Thyroid gland (tissue), 4 donors: Measurements from ENCODE around the gene CYTH1. TPM values are rescaled to one million over a fixed set of nuclear protein-coding genes. Genes with fewer than 3 reads are reported as not detected.

Experiments
- DNase-seq, 2 donors: peaks; one replicate each; pipeline ENCODE4 v3.0.0-alpha.2; 2019
- H3K27ac ChIP-seq, 3 donors: fragments of 200-600 bp; sonication (generic); 1 replicate in 2 of 3; 2 replicates in 1 of 3; pipeline ENCODE4 v1.5.1; 2016 to 2019; ENCODE audit warnings: mild to moderate bottlenecking in 1 of 3, moderate library complexity in 1 of 3
- H3K27me3 ChIP-seq: fragments of 200-600 bp; sonication (generic); one replicate; pipeline ENCODE4 v1.5.1; 2019
- H3K36me3 ChIP-seq, 2 donors: fragments of 200-600 bp; sonication (generic); one replicate each; pipeline ENCODE4 v1.5.1; 2016 to 2019
- H3K4me1 ChIP-seq, 2 donors: fragments of 200-600 bp; sonication (generic); one replicate each; pipeline ENCODE4 v1.5.1; 2017 to 2019
- H3K4me3 ChIP-seq, 3 donors: fragments of 200-600 bp; sonication (generic); replicated peaks in 1 of 3; 1 replicate in 2 of 3; 2 replicates in 1 of 3; pipeline ENCODE4 v1.5.1; 2016; ENCODE audit warnings: mild to moderate bottlenecking in 1 of 3
- H3K9me3 ChIP-seq: fragments of 200-600 bp; sonication (generic); one replicate; pipeline ENCODE4 v1.5.1; 2017
- CTCF ChIP-seq, 6 experiments: fragments of 200-600 bp in 3 of 6; fragments of 450-650 bp in 3 of 6; sonication (generic) in 3 of 6; IDR thresholded peaks; one replicate each; pipeline ENCODE4 v1.5.1; 2016 to 2019; ENCODE audit warnings: antibody characterized with exemption in 6 of 6, mild to moderate bottlenecking in 2 of 6, inconsistent platforms in 1 of 6, moderate library complexity in 1 of 6
- POLR2A ChIP-seq, 2 donors: fragments of 450-650 bp; IDR thresholded peaks; one replicate each; pipeline ENCODE4 v1.6.1; 2017; ENCODE audit warnings: antibody characterized with exemption in 2 of 2, mild to moderate bottlenecking in 2 of 2, moderate library complexity in 1 of 2
- WGBS, 2 donors: methylation state at CpG; one replicate each; pipeline ENCODE4 v1.1.5; 2017; 5-methylcytosine and 5-hydroxymethylcytosine counted together
- intact Hi-C: fragments of 100-400 bp; cut with DNase I; formaldehyde crosslinking; loops from one replicate; pipeline ENCODE4 v1.15.1; 2023
- total RNA-seq, 4 donors: library from RNA; depleted of rRNA; stranded (reverse); fragments of >200 nt; gene quantifications; one replicate each; pipeline ENCODE4 v1.2.3, GENCODE V29; 2016

The CYTH1 gene
- total RNA-seq, 4 donors from 2014 or later, result 69.0 to 94.5 (median 75.7) TPM

- H3K4me3 ChIP-seq, result no peak overlapping the region
- peaks cover 44 to 69% of the 10 kb centered on the region in 2 donors for H3K36me3 ChIP-seq
- whole genome bisulfite sequencing, 2 donors, result 78 to 80% methylated on average over 9 of the region's 9 CpGs
- no peaks in the 10 kb centered on the region for H3K9me3 ChIP-seq
- no peaks in the 10 kb centered on the region for H3K27me3 ChIP-seq
- intact Hi-C loops, result no loop called here
- TF ChIP-seq POLR2A (IDR thresholded peaks at IDR 0.05), result no peak
- no peak for TF ChIP-seq CTCF (IDR thresholded peaks at IDR 0.05)
- H3K27ac ChIP-seq, result no peak overlapping the region
- no peak for DNase-seq
- H3K4me1 ChIP-seq, result no peaks in the 10 kb centered on the region
These were observed 24.4 kb upstream of the CYTH1 start for GRCh38 chr17:78806451-78806850.

- Histone ChIP-seq H3K27me3 (no peaks in the 10 kb centered on the region), H3K27ac (peak overlapping the region in 2 of 3 donors; percentile 45 to 61), H3K4me3 (no peak overlapping the region), H3K9me3 (no peaks in the 10 kb centered on the region), H3K4me1 (no peaks in the 10 kb centered on the region), H3K36me3 (peaks cover 42 to 63% of the 10 kb centered on the region in 2 donors)
- no peak for TF ChIP-seq CTCF (IDR thresholded peaks at IDR 0.05)
- TF ChIP-seq POLR2A (IDR thresholded peaks at IDR 0.05), result no peak
- 84 to 95% methylated on average over 13 to 14 of the region's 14 CpGs for WGBS, 2 donors
- DNase-seq, result no peak
- intact Hi-C loops, result no loop called here
These were observed 23.2 kb upstream of the CYTH1 start for GRCh38 chr17:78805301-78805700.

- H3K4me3 ChIP-seq, result no peak overlapping the region
- no peaks in the 10 kb centered on the region for H3K27me3 ChIP-seq
- WGBS, 2 donors, result 77 to 90% methylated on average over 11 of the region's 11 CpGs
- intact Hi-C loops, result no loop called here
- H3K9me3 ChIP-seq, result no peaks in the 10 kb centered on the region
- no peaks in the 10 kb centered on the region for H3K4me1 ChIP-seq
- H3K27ac ChIP-seq, result peak overlapping the region in 2 of 3 donors; percentile 45 to 61
- DNase-seq, result no peak
- peaks cover 42 to 59% of the 10 kb centered on the region in 2 donors for H3K36me3 ChIP-seq
- TF ChIP-seq POLR2A (IDR thresholded peaks at IDR 0.05) (no peak), CTCF (IDR thresholded peaks at IDR 0.05) (no peak)
These were observed 22.7 kb upstream of the CYTH1 start for GRCh38 chr17:78804777-78805176.

GRCh38 chr17:78803186-78803845 lies 21.2 kb upstream of the CYTH1 start:
- Histone ChIP-seq H3K27me3 (no peaks in the 10 kb centered on the region), H3K4me1 (no peaks in the 10 kb centered on the region), H3K9me3 (no peaks in the 10 kb centered on the region), H3K27ac (no peak overlapping the region), H3K4me3 (no peak overlapping the region), H3K36me3 (peaks cover 48 to 61% of the 10 kb centered on the region in 2 donors)
- no peak for DNase-seq
- WGBS, 2 donors, result 85 to 88% methylated on average over 19 to 21 of the region's 21 CpGs
- intact Hi-C loops, result no loop called here
- no peak for TF ChIP-seq POLR2A (IDR thresholded peaks at IDR 0.05)
- no peak for TF ChIP-seq CTCF (IDR thresholded peaks at IDR 0.05)

- TF ChIP-seq POLR2A (IDR thresholded peaks at IDR 0.05) (no peak), CTCF (IDR thresholded peaks at IDR 0.05) (no peak)
- WGBS, 2 donors, result 93 to 99% methylated on average over 14 of the region's 14 CpGs
- no peaks in the 10 kb centered on the region for H3K4me1 ChIP-seq
- no peak for DNase-seq
- no peaks in the 10 kb centered on the region for H3K27me3 ChIP-seq
- no peaks in the 10 kb centered on the region for H3K9me3 ChIP-seq
- no peak overlapping the region for H3K4me3 ChIP-seq
- intact Hi-C loops, result no loop called here
- H3K36me3 ChIP-seq, result peaks cover 56 to 68% of the 10 kb centered on the region in 2 donors
- H3K27ac ChIP-seq, result no peak overlapping the region
These were observed 20.4 kb upstream of the CYTH1 start for GRCh38 chr17:78802459-78802858.
